IMR-90 (cell line): Measurements from ENCODE around the gene FNTB. TPM values are rescaled to one million over a fixed set of nuclear protein-coding genes. Genes with fewer than 3 reads are reported as not detected.

Source experiments
- ATAC-seq: fragments of 200-7000 bp; cut with Tn5 transposase; 2 replicates; pipeline ENCODE4 v1.9.1; 2020; ENCODE audit warnings: low read depth, mild to moderate bottlenecking, moderate library complexity
- BruUV-seq: library from RNA; stranded (reverse); fragments of 400-500 nt; replicated peaks from 2 replicates; lab custom pipeline; 2021; lab: Mats Ljungman, UMichigan
- CTCF ChIA-PET: fragments of 300-600 bp; formaldehyde crosslinking; extraction: SDS; loops from one replicate; lab custom pipeline; 2021; ENCODE audit warnings: antibody characterized with exemption; lab: Yijun Ruan, JAX
- POLR2A ChIA-PET: fragments of 300-600 bp; sonication (Branson Sonifier 250); formaldehyde crosslinking; loops from one replicate; lab custom pipeline; 2022; ENCODE audit warnings: antibody characterized with exemption; ENCODE audit not compliant: unreplicated experiment; lab: Charles Lee
- DNase-seq: peaks from one replicate; pipeline ENCODE4 v3.0.0; 2013
- H2AFZ ChIP-seq: replicated peaks from 2 replicates; pipeline ENCODE3; 2013; ENCODE audit warnings: low read length, mild to moderate bottlenecking; ENCODE audit not compliant: poor library complexity
- H2AK5ac ChIP-seq: 2 replicates; pipeline ENCODE4 v1.6.1; 2013; ENCODE audit warnings: low read depth, low read length, inconsistent platforms
- H2AK9ac ChIP-seq: replicated peaks from 2 replicates; pipeline ENCODE3; 2013; ENCODE audit warnings: mild to moderate bottlenecking, low read depth, low read length, moderate library complexity; ENCODE audit not compliant: poor library complexity
- H2BK120ac ChIP-seq: 2 replicates; pipeline ENCODE4 v1.6.1; 2013; ENCODE audit warnings: low read depth, low read length, inconsistent platforms
- H2BK15ac ChIP-seq: 3 replicates; pipeline ENCODE4 v1.6.1; 2013; ENCODE audit warnings: low read depth, low read length, inconsistent platforms
- H2BK20ac ChIP-seq: 2 replicates; pipeline ENCODE4 v1.6.1; 2013; ENCODE audit warnings: low read depth, mild to moderate bottlenecking, inconsistent platforms, low read length, moderate library complexity
- H2BK5ac ChIP-seq: 2 replicates; pipeline ENCODE4 v1.6.1; 2013; ENCODE audit warnings: mild to moderate bottlenecking, low read depth, low read length, inconsistent platforms; ENCODE audit not compliant: poor library complexity, severe bottlenecking
- H3K14ac ChIP-seq: replicated peaks from 2 replicates; pipeline ENCODE4 v1.6.1; 2013; ENCODE audit warnings: low read depth, low read length, inconsistent platforms
- H3K18ac ChIP-seq: 2 replicates; pipeline ENCODE4 v1.6.1; 2013; ENCODE audit warnings: low read depth, low read length, control low read depth
- H3K23ac ChIP-seq: 2 replicates; pipeline ENCODE4 v1.6.1; 2013; ENCODE audit warnings: low read depth, low read length, inconsistent platforms
- H3K27ac ChIP-seq: 2 replicates; pipeline ENCODE4 v1.5.1; 2013; ENCODE audit warnings: mild to moderate bottlenecking, control low read depth, low read length; ENCODE audit not compliant: insufficient read depth
- H3K27me3 ChIP-seq: 2 replicates; pipeline ENCODE4 v1.6.1; 2013; ENCODE audit warnings: low read length; ENCODE audit not compliant: control insufficient read depth, insufficient read depth
- H3K36me3 ChIP-seq: 2 replicates; pipeline ENCODE4 v1.6.1; 2013; ENCODE audit warnings: low read length, mixed read lengths; ENCODE audit not compliant: control insufficient read depth, insufficient read depth
- H3K4ac ChIP-seq: 2 replicates; pipeline ENCODE4 v1.6.1; 2013; ENCODE audit warnings: low read depth, low read length, inconsistent platforms
- H3K4me1 ChIP-seq: 2 replicates; pipeline ENCODE4 v1.6.1; 2013; ENCODE audit warnings: low read length, mixed read lengths; ENCODE audit not compliant: control insufficient read depth, insufficient read depth
- H3K4me2 ChIP-seq: 2 replicates; pipeline ENCODE4 v1.6.1; 2013; ENCODE audit warnings: low read depth, mild to moderate bottlenecking, control low read depth, low read length, moderate library complexity
- H3K4me3 ChIP-seq: 2 replicates; pipeline ENCODE4 v1.5.1; 2013; ENCODE audit warnings: low read depth, mild to moderate bottlenecking, control low read depth, low read length, moderate library complexity; ENCODE audit not compliant: insufficient read depth
- H3K56ac ChIP-seq: 2 replicates; pipeline ENCODE4 v1.6.1; 2013; ENCODE audit warnings: low read length, inconsistent platforms; ENCODE audit not compliant: insufficient read depth; ENCODE audit errors: extremely low read depth
- H3K79me1 ChIP-seq, 2 experiments: 2 replicates each; pipeline ENCODE4 v1.6.1; 2013; ENCODE audit warnings: low read length in 2 of 2, inconsistent platforms in 1 of 2, low read depth in 1 of 2
- H3K9ac ChIP-seq: 2 replicates; pipeline ENCODE4 v1.6.1; 2013; ENCODE audit warnings: low read depth, low read length, control low read depth
- H3K9me1 ChIP-seq: 2 replicates; pipeline ENCODE4 v1.6.1; 2013; ENCODE audit warnings: low read length, inconsistent platforms; ENCODE audit not compliant: insufficient read depth
- H3K9me3 ChIP-seq: 2 replicates; pipeline ENCODE4 v1.6.1; 2013; ENCODE audit warnings: low read length; ENCODE audit not compliant: control insufficient read depth, insufficient read depth
- H4K20me1 ChIP-seq: 2 replicates; pipeline ENCODE4 v1.6.1; 2013; ENCODE audit warnings: low read length, inconsistent platforms; ENCODE audit not compliant: insufficient read depth
- H4K5ac ChIP-seq: 2 replicates; pipeline ENCODE4 v1.6.1; 2013; ENCODE audit warnings: mild to moderate bottlenecking, low read depth, low read length, control low read depth
- H4K8ac ChIP-seq, 2 experiments: 2 replicates each; pipeline ENCODE4 v1.6.1; 2013; ENCODE audit warnings: low read depth in 2 of 2, low read length in 2 of 2, control low read depth in 1 of 2, inconsistent platforms in 1 of 2
- H4K91ac ChIP-seq: 2 replicates; pipeline ENCODE4 v1.6.1; 2013; ENCODE audit warnings: low read depth, low read length, inconsistent platforms; ENCODE audit not compliant: insufficient read depth
- BHLHE40 ChIP-seq: fragments of 150-350 bp; IDR thresholded peaks from 2 replicates; pipeline ENCODE4 v1.6.1; 2016; ENCODE audit warnings: mild to moderate bottlenecking, low read depth, low read length
- CTCF ChIP-seq: conservative IDR thresholded peaks from 2 replicates; pipeline ENCODE4 v1.5.1; 2012; ENCODE audit warnings: mild to moderate bottlenecking, low read depth, low read length, improper control_type of control experiment
- FOS ChIP-seq: fragments of 150-350 bp; IDR thresholded peaks from 2 replicates; pipeline ENCODE4 v1.6.1; 2016; ENCODE audit warnings: low read depth, low read length
- NFE2L2 ChIP-seq: fragments of 150-350 bp; IDR thresholded peaks from 2 replicates; pipeline ENCODE4 v1.6.1; 2016; ENCODE audit warnings: low read depth, mild to moderate bottlenecking, low read length
- RAD21 ChIP-seq: IDR thresholded peaks from 2 replicates; pipeline ENCODE4 v1.6.1; 2012; ENCODE audit warnings: low read length, improper control_type of control experiment
- RFX5 ChIP-seq: IDR thresholded peaks from 2 replicates; pipeline ENCODE4 v1.8.0; 2012; ENCODE audit warnings: low read depth, mild to moderate bottlenecking, low read length, moderate library complexity
- SMC3 ChIP-seq: fragments of 150-350 bp; IDR thresholded peaks from 2 replicates; pipeline ENCODE4 v1.6.1; 2016; ENCODE audit warnings: low read depth, mild to moderate bottlenecking, antibody characterized with exemption, low read length, moderate library complexity
- USF2 ChIP-seq: fragments of 150-350 bp; IDR thresholded peaks from 2 replicates; pipeline ENCODE4 v1.6.1; 2017; ENCODE audit warnings: mild to moderate bottlenecking, antibody characterized with exemption, low read length, low read depth
- dilution Hi-C: fragments of 300-500 bp; cut with HindIII; formaldehyde crosslinking; loops from one replicate; pipeline ENCODE4 v1.14.3; 2018; ENCODE audit warnings: low sequenced_read_pairs; ENCODE audit not compliant: unreplicated experiment
- in situ Hi-C: fragments of 300-500 bp; cut with MboI; formaldehyde crosslinking; loops from 3 replicates; pipeline ENCODE4 v1.14.3; 2019; ENCODE audit warnings: low sequenced_read_pairs, inconsistent platforms, mixed read lengths
- intact Hi-C: fragments of 100-400 bp; cut with micrococcal nuclease; formaldehyde crosslinking; loops from 2 replicates; pipeline ENCODE4 v1.10.0; 2022
- polyA plus RNA-seq, 3 experiments: library from polyadenylated mRNA; depleted of rRNA; stranded (reverse); fragments of >200 nt; gene quantifications; 2 replicates each; pipeline ENCODE4 v1.2.3, GENCODE V29; 2012; ENCODE audit warnings: low replicate concordance in 1 of 3
- total RNA-seq: library from RNA; depleted of rRNA; stranded (reverse); fragments of >200 nt; gene quantifications from 2 replicates; pipeline ENCODE4 v1.2.3, GENCODE V29; 2012

FNTB gene
- total and polyA plus RNA-seq, 2 of the 4 experiments (the other 2 are of a cell fraction), result 9.9 to 18.5 TPM

- H2BK5ac ChIP-seq, result no peak overlapping the region
- no peaks in the 10 kb centered on the region for H3K9me3 ChIP-seq
- peaks cover 36% of the 10 kb centered on the region for H3K36me3 ChIP-seq
- CTCF ChIA-PET, result no interaction called here
- no TSS peak for BruUV-seq
- no peak overlapping the region for H3K18ac ChIP-seq
- H3K27me3 ChIP-seq, result no peaks in the 10 kb centered on the region
- no peak overlapping the region for H3K9ac ChIP-seq
- no peak overlapping the region for H3K23ac ChIP-seq
- no peak overlapping the region for H4K5ac ChIP-seq
- intact Hi-C loops (no loop called here), in situ Hi-C loops (no loop called here), dilution Hi-C loops (no loop called here)
- H2BK120ac ChIP-seq, result no peak overlapping the region
- ATAC-seq, result no peak
- H3K4me2 ChIP-seq, result no peak overlapping the region
- H3K4me1 ChIP-seq, result no peaks in the 10 kb centered on the region
- no peaks in the 10 kb centered on the region for H3K79me1 ChIP-seq
- no peak overlapping the region for H3K14ac ChIP-seq
- peaks cover 5% of the 10 kb centered on the region; the same call in 1 of the 2 replicates for H3K9me1 ChIP-seq
- H3K56ac ChIP-seq, result no peak overlapping the region
- H2AFZ ChIP-seq, result no peak overlapping the region
- H4K8ac ChIP-seq, result no peak overlapping the region
- H2BK15ac ChIP-seq, result no peak overlapping the region
- H2BK20ac ChIP-seq, result no peak overlapping the region
- H3K4ac ChIP-seq, result no peak overlapping the region
- no peak overlapping the region for H3K4me3 ChIP-seq
- POLR2A ChIA-PET, result no interaction called here
- TF ChIP-seq FOS (no peak), USF2 (no peak), RFX5 (no peak), RAD21 (no peak), CTCF (no peak), SMC3 (no peak), NFE2L2 (no peak), BHLHE40 (no peak)
- H4K91ac ChIP-seq, result no peak overlapping the region
- no peak overlapping the region for H2AK9ac ChIP-seq
- no peaks in the 10 kb centered on the region; the same call in 1 of the 2 replicates for H4K20me1 ChIP-seq
- no peak for DNase-seq
- H3K27ac ChIP-seq, result no peak overlapping the region
- H2AK5ac ChIP-seq, result no peak overlapping the region
These were observed 71.0 kb downstream of the FNTB start for GRCh38 chr14:65057695-65058094.
